ENCODE results near the gene CACNA1A.
"Not testable (repeated sequence)": the region's sequence is repeated elsewhere in the genome, so short reads cannot be mapped to it uniquely, and the experiment has no call there.

CACNA1A gene

DNA sequence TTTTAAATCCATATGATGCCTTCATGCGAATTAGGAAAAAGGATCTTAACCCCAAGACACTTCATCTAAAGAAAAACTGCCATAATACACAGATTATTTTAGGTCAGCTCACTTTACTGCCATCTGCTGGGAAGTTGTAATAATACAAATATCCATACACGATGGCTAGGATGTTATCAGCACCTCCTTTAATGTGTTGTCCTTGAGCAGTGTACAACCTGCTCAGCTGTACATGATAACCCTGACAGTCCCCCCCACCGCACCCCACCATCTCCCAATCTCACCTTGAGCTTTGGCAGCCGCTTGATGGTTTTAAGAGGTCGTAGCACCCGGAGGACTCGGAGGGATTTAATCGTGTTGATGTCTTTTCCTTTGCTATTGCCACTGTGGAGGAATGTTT is 243.8 kb downstream of the CACNA1A start:
- in situ Hi-C loops (cut with MboI; ENCODE audit: low pct_unique_long_range_greater_than_20kb, low sequenced_read_pairs, unreplicated experiment) = no loop called here
- peak; percentile 78 for DNase-seq (ENCODE audit: low spot score)
- TF ChIP-seq, protein P1, sequence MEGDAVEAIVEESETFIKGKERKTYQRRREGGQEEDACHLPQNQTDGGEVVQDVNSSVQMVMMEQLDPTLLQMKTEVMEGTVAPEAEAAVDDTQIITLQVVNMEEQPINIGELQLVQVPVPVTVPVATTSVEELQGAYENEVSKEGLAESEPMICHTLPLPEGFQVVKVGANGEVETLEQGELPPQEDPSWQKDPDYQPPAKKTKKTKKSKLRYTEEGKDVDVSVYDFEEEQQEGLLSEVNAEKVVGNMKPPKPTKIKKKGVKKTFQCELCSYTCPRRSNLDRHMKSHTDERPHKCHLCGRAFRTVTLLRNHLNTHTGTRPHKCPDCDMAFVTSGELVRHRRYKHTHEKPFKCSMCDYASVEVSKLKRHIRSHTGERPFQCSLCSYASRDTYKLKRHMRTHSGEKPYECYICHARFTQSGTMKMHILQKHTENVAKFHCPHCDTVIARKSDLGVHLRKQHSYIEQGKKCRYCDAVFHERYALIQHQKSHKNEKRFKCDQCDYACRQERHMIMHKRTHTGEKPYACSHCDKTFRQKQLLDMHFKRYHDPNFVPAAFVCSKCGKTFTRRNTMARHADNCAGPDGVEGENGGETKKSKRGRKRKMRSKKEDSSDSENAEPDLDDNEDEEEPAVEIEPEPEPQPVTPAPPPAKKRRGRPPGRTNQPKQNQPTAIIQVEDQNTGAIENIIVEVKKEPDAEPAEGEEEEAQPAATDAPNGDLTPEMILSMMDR (IDR thresholded peaks at IDR 0.05; ENCODE audit: extremely low read depth, insufficient read depth, missing control alignments) = peak; percentile 54

DNA sequence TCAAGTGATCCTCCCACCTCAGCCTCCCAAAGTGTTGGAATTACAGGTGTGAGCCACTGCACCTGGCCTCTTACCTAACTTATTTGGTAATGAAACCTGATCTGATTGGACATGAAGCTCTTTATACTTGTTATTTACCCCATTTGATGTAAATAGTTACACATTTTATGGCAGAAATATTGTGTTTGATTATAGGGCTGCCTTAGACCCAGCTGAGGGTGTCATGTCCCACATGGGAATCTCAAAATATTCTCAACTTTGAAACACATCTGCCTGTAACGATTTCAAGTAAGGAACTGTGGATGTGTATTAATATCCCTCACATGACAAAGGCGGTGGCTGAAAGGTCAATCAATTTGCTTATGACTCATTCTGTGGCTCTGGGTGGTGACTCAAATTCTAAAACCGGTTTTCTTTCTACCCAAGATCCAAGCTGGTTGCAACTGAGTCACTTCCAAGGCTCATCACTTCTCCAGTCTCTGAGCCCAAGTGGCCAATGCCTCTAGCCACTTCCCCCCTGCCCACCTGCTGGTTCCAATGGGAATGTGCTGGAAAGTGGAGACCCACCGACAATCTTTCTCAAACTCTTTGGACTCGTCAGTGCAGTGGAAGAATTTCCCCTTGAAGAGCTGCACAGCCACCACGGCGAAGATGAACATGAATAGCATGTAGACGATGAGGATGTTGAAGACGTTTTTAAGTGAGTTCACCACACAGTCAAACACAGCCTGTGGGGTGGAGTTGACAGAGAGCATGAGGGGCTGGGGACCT is 245.2 kb downstream of the CACNA1A start:
- DNase-seq (ENCODE audit: low spot score) = peak; percentile 87
- TF ChIP-seq, protein P1 (IDR thresholded peaks at IDR 0.05; ENCODE audit: extremely low read depth, insufficient read depth, missing control alignments) = no peak
- in situ Hi-C loops (cut with MboI; ENCODE audit: low pct_unique_long_range_greater_than_20kb, low sequenced_read_pairs, unreplicated experiment) = no loop called here

DNA sequence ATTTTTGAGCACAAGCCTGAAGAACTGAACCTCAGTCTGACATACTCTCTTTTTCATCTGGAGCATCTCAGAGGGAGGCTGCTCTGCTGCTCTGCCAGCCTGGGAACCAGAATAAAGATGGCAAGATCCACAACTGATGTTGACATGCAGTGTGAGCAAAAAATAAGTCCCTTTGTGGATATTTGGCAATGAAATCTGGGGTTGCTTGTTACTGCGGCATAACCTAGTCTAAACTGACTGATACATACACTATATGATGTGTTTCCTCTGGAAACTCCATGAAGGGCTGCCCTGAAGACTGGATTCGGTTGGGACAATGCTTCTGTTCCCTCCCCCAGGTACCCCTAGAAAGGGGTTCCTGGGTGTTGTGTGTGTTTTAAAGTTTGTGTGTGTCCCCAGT is 249.4 kb downstream of the CACNA1A start:
- DNase-seq (ENCODE audit: low spot score) = no peak
- TF ChIP-seq, protein P1 (IDR thresholded peaks at IDR 0.05; ENCODE audit: extremely low read depth, insufficient read depth, missing control alignments) = no peak
- in situ Hi-C loops (cut with MboI; ENCODE audit: low pct_unique_long_range_greater_than_20kb, low sequenced_read_pairs, unreplicated experiment) = loop anchor here (10.0 kb wide), 1 partner anchor 52 kb away; no protein-coding TSS in a partner anchor

DNA sequence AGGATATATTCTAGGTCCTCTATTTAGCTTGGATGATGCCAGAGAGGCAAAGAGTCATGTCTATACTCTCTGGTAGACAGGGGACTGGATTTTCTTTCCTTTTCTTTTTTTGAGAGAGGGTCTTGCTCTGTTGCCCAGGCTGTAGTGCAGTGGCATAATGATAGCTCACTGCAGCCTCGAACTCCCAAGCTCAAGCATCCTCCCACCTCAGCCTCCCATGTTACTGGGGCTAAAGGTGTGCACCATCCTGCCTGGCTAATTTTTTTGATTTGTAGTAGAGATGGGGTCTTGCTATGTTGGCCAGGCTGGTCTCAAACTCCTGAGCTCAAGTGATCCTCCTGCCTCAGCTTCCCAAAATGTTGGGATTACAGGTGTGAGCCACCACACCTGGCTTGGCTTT is 249.9 kb downstream of the CACNA1A start:
- not testable (repeated sequence) for DNase-seq (ENCODE audit: low spot score)
- in situ Hi-C loops (cut with MboI; ENCODE audit: low pct_unique_long_range_greater_than_20kb, low sequenced_read_pairs, unreplicated experiment) = loop anchor here (10.0 kb wide), 1 partner anchor 52 kb away; no protein-coding TSS in a partner anchor

DNA sequence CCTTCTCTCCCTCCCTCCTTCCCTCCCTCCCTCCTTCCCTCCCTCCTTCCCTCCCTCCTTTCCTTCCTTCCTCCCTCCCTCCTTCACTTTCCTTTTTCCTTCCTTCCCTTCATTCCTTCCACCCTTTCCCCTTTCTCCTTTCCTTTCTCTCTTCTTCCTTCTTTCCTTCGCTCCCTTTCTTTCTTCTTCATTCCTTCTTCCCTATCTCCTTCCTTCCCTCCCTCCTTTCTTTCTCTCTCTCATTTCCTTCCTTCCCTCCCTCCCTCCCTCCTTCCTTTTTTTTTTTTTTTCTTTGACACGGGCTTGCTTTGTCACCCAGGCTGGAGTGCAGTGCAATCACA is 250.6 kb downstream of the CACNA1A start:
- in situ Hi-C loops (cut with MboI; ENCODE audit: low pct_unique_long_range_greater_than_20kb, low sequenced_read_pairs, unreplicated experiment) = loop anchor here (10.0 kb wide), 1 partner anchor 51 kb away; no protein-coding TSS in a partner anchor
- DNase-seq (ENCODE audit: low spot score) = no peak
- TF ChIP-seq, protein P1 (IDR thresholded peaks at IDR 0.05; ENCODE audit: extremely low read depth, insufficient read depth, missing control alignments) = no peak

DNA sequence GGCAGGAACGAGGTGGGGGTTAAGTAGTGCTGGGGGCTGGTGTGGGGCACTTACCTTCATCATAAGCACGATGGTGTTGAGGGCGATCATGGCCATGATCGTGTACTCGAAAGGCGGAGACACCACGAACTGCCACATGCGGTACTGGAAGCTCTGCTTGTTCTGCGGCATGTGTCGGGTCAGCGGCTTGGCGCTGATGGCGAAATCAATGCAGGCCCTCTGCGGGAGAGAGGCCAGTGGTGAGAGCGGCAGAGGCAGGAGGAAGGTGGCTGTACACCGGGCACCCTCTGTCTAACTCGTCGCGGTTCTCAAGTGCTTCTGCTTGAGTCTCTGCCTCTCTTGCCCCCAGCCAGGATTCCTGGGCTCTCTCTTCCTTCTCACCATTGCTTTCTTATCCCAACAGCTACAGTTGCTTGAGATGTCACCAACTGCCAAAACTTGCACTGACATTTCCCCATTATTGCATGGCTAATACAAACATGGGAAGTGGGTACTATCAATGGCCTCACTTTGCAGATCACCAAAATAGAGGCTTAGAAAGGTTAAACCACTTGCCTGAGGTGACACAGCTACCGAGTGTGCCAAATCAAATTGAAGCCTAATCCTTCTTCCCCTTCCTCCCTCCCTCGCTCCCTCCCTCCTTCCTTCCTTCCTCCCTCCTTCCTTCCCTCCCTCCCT is 251.1 kb downstream of the CACNA1A start:
- TF ChIP-seq, protein P1 (IDR thresholded peaks at IDR 0.05; ENCODE audit: extremely low read depth, insufficient read depth, missing control alignments) = no peak
- DNase-seq (ENCODE audit: low spot score) = no peak
- in situ Hi-C loops (cut with MboI; ENCODE audit: low pct_unique_long_range_greater_than_20kb, low sequenced_read_pairs, unreplicated experiment) = loop anchor here (10.0 kb wide), 1 partner anchor 50 kb away; no protein-coding TSS in a partner anchor

Measured in GM13977 (cell line).